HFFc6 (cell line): Measurements from ENCODE around the gene HLA-DOB. TPM values are rescaled to one million over a fixed set of nuclear protein-coding genes. Genes with fewer than 3 reads are reported as not detected.

Experiments
- DNase-seq: peaks from one replicate; pipeline ENCODE4 v3.0.0-alpha.2; 2018
- H3K27ac Mint-ChIP-seq: 2 replicates; pipeline ENCODE4 v1.8.0; 2020; ENCODE audit warnings: mild to moderate bottlenecking, mixed read lengths
- H3K27me3 Mint-ChIP-seq: 2 replicates; pipeline ENCODE4 v1.8.0; 2021; ENCODE audit warnings: mild to moderate bottlenecking, moderate library complexity, mixed read lengths; ENCODE audit not compliant: insufficient read depth
- H3K36me3 Mint-ChIP-seq: 2 replicates; pipeline ENCODE4 v1.8.0; 2021; ENCODE audit warnings: low read depth, mixed read lengths
- H3K4me1 Mint-ChIP-seq: 2 replicates; pipeline ENCODE4 v1.8.0; 2020; ENCODE audit warnings: low read depth, mixed read lengths
- H3K4me3 Mint-ChIP-seq: 2 replicates; pipeline ENCODE4 v1.8.0; 2020; ENCODE audit warnings: mild to moderate bottlenecking, moderate library complexity, mixed read lengths
- H3K9me3 Mint-ChIP-seq: 2 replicates; pipeline ENCODE4 v1.8.0; 2020; ENCODE audit warnings: mild to moderate bottlenecking, mixed read lengths
- CTCF ChIP-seq: fragments of 200-600 bp; sonication (generic); IDR thresholded peaks from 2 replicates; pipeline ENCODE4 v1.5.0; 2021; ENCODE audit warnings: antibody characterized with exemption, mild to moderate bottlenecking
- total RNA-seq, 6 experiments: library from RNA; stranded (reverse); fragmentation: NEBNext Ultra II Directional; extraction: Animal tissue kit (Norgen Biotek cat#: 25700); gene quantifications; 2 replicates in 1 of 6; 3 replicates in 5 of 6; pipeline ENCODE4 v1.2.3, GENCODE V29; 2021

The HLA-DOB gene
- total RNA-seq, 6 experiments from 2014 or later, result 0.14 to 0.28 TPM; not detected in 4

GRCh38 chr6:32847004-32847403 is 30.2 kb upstream of the HLA-DOB start:
- H3K4me1 Mint-ChIP-seq, result peaks cover 30% of the 10 kb centered on the region
- TF ChIP-seq CTCF, result no peak
- H3K27ac Mint-ChIP-seq, result no peak overlapping the region
- DNase-seq, result no peak
- H3K4me3 Mint-ChIP-seq, result no peak overlapping the region
- H3K27me3 Mint-ChIP-seq, result peaks cover 6% of the 10 kb centered on the region
- peaks cover 36% of the 10 kb centered on the region for H3K36me3 Mint-ChIP-seq
- no peaks in the 10 kb centered on the region for H3K9me3 Mint-ChIP-seq

- TF ChIP-seq CTCF, result no peak
- no peak for DNase-seq
- Mint-ChIP-seq H3K27me3 (peaks cover 6% of the 10 kb centered on the region), H3K4me3 (no peak overlapping the region), H3K9me3 (no peaks in the 10 kb centered on the region), H3K36me3 (peaks cover 38% of the 10 kb centered on the region), H3K4me1 (peaks cover 28% of the 10 kb centered on the region), H3K27ac (no peak overlapping the region)
These were observed 28.6 kb upstream of the HLA-DOB start for GRCh38 chr6:32845384-32845884.

GRCh38 chr6:32844839-32845383 is 28.1 kb upstream of the HLA-DOB start:
- Mint-ChIP-seq H3K4me1 (peaks cover 28% of the 10 kb centered on the region), H3K27ac (peak overlapping the region; percentile 98), H3K36me3 (peaks cover 38% of the 10 kb centered on the region), H3K27me3 (peaks cover 6% of the 10 kb centered on the region), H3K9me3 (no peaks in the 10 kb centered on the region), H3K4me3 (peak overlapping the region; percentile 99)
- no peak; the same call in 1 of the 2 replicates for TF ChIP-seq CTCF
- no peak for DNase-seq

- peaks cover 38% of the 10 kb centered on the region for H3K36me3 Mint-ChIP-seq
- H3K27me3 Mint-ChIP-seq, result peaks cover 6% of the 10 kb centered on the region
- DNase-seq, result peak; percentile 90
- peak within 1 kb of the TSS; percentile 99 for H3K4me3 Mint-ChIP-seq
- H3K9me3 Mint-ChIP-seq, result no peaks in the 10 kb centered on the region
- H3K4me1 Mint-ChIP-seq, result peaks cover 28% of the 10 kb centered on the region
- peak within 1 kb of the TSS; percentile 98 for H3K27ac Mint-ChIP-seq
- peak; percentile 59 for TF ChIP-seq CTCF
These were observed 27.4 kb upstream of the HLA-DOB start, which contains the start of gene PSMB8 for GRCh38 chr6:32843979-32844838. TSS of gene PSMB8 (minus strand) at chr6:32844047. CDS start at chr6:32843996, 51 bp downstream.

GRCh38 chr6:32843331-32843978 is 26.7 kb upstream of the HLA-DOB start:
- DNase-seq, result no peak
- H3K36me3 Mint-ChIP-seq, result peaks cover 30% of the 10 kb centered on the region

More at GRCh38 chr6:32843331-32843978, 26.7 kb upstream of the HLA-DOB start:
- peaks cover 6% of the 10 kb centered on the region for H3K27me3 Mint-ChIP-seq
- H3K4me1 Mint-ChIP-seq, result peaks cover 28% of the 10 kb centered on the region
- H3K9me3 Mint-ChIP-seq, result no peaks in the 10 kb centered on the region
- TF ChIP-seq CTCF, result no peak
- peak overlapping the region; percentile 99 for H3K4me3 Mint-ChIP-seq
- peak overlapping the region; percentile 98 for H3K27ac Mint-ChIP-seq
